T1000 (cell line): ENCODE data around the gene RIPOR2.
"Not testable (repeated sequence)": the region's sequence is repeated elsewhere in the genome, so short reads cannot be mapped to it uniquely, and the experiment has no call there.

Experiments used
- DNase-seq: peaks from one replicate; lab custom pipeline; 2025; ENCODE audit warnings: mixed read lengths; lab: John Stamatoyannopoulos, UW

RIPOR2 gene

GRCh38 chr6:24799541-24799915, 136.2 kb downstream of the RIPOR2 start:
- no peak for DNase-seq

GRCh38 chr6:24798740-24799540, 136.8 kb downstream of the RIPOR2 start, which contains the start of gene ARMH2:
ARMH2 (minus strand) TSS chr6:24798917; CDS start chr6:24798857, 60 bp downstream.
- no peak for DNase-seq

GRCh38 chr6:24797596-24798216, 138.1 kb downstream of the RIPOR2 start:
- DNase-seq = no peak

GRCh38 chr6:24796616-24797290, 139.0 kb downstream of the RIPOR2 start:
- DNase-seq = peak; percentile 59

GRCh38 chr6:24795106-24795505, 140.7 kb downstream of the RIPOR2 start:
- no peak for DNase-seq

GRCh38 chr6:24788031-24788665, 147.6 kb downstream of the RIPOR2 start:
- DNase-seq = no peak

GRCh38 chr6:24780206-24780605, 155.6 kb downstream of the RIPOR2 start:
- no peak for DNase-seq

GRCh38 chr6:24779416-24780016, 156.2 kb downstream of the RIPOR2 start:
- DNase-seq = no peak

GRCh38 chr6:24778878-24779277, 156.9 kb downstream of the RIPOR2 start:
- no peak for DNase-seq

GRCh38 chr6:24778121-24778520, 157.6 kb downstream of the RIPOR2 start:
- DNase-seq = no peak

- DNase-seq = no peak
These were observed 158.5 kb downstream of the RIPOR2 start for GRCh38 chr6:24777227-24777626.

GRCh38 chr6:24775520-24776058, 160.2 kb downstream of the RIPOR2 start:
- DNase-seq = peak; percentile 8

- DNase-seq = peak; percentile 86
These were observed 160.9 kb downstream of the RIPOR2 start, which contains the start of gene GMNN for GRCh38 chr6:24774696-24775519. GMNN (plus strand) TSS chr6:24774937; CDS start chr6:24777247, 2,310 bp downstream.

- DNase-seq = no peak
These were observed 167.4 kb downstream of the RIPOR2 start for GRCh38 chr6:24768361-24768760.

GRCh38 chr6:24766680-24767462, 168.9 kb downstream of the RIPOR2 start:
- DNase-seq = no peak

- DNase-seq = not testable (repeated sequence)
These were observed 169.8 kb downstream of the RIPOR2 start for GRCh38 chr6:24765968-24766367.

- DNase-seq = not testable (repeated sequence)
These were observed 170.6 kb downstream of the RIPOR2 start for GRCh38 chr6:24764833-24765828.

GRCh38 chr6:24763578-24763977, 172.2 kb downstream of the RIPOR2 start:
- DNase-seq = no peak

- no peak for DNase-seq
These were observed 173.9 kb downstream of the RIPOR2 start for GRCh38 chr6:24761851-24762250.
